GM12878 (cell line): Measurements from ENCODE around the gene AOPEP. TPM values are rescaled to one million over a fixed set of nuclear protein-coding genes. Genes with fewer than 3 reads are reported as not detected.

Experiments used
- ATAC-seq: fragments of 200-7000 bp; cut with Tn5 transposase; 3 replicates; pipeline ENCODE4 v1.9.1; 2020; ENCODE audit warnings: mild to moderate bottlenecking, moderate library complexity
- BruUV-seq: library from RNA; stranded (reverse); fragments of 400-500 nt; replicated peaks from 2 replicates; lab custom pipeline; 2021; lab: Mats Ljungman, UMichigan
- CTCF ChIA-PET: fragments of 300-600 bp; sonication (Branson Sonifier 250); formaldehyde crosslinking; extraction: SDS; loops from one replicate; lab custom pipeline; 2021; ENCODE audit warnings: inconsistent platforms; lab: Yijun Ruan, JAX
- POLR2A ChIA-PET: fragments of 350-600 bp; formaldehyde crosslinking; extraction: SDS; loops from one replicate; lab custom pipeline; 2021; ENCODE audit warnings: inconsistent platforms; lab: Charles Lee
- RAD21 ChIA-PET: fragments of 300-600 bp; sonication (Branson Sonifier 250); formaldehyde crosslinking; loops from one replicate; lab custom pipeline; 2023; ENCODE audit warnings: antibody characterized with exemption; ENCODE audit not compliant: unreplicated experiment; lab: Charles Lee
- SMC1A ChIA-PET: fragments of 300-600 bp; sonication (Branson Sonifier 250); formaldehyde crosslinking; loops from one replicate; lab custom pipeline; 2023; ENCODE audit not compliant: unreplicated experiment, uncharacterized antibody; lab: Charles Lee
- DNase-seq: peaks from one replicate; pipeline ENCODE4 v3.0.0-alpha.2; 2011; ENCODE audit warnings: low read depth, low spot score
- FAIRE-seq: peaks from 3 replicates; lab custom pipeline; 2011; peaks lifted over from hg19 to GRCh38; lab: Jason Lieb, UNC
- H2AFZ ChIP-seq: 2 replicates; pipeline ENCODE4 v1.6.0; 2011; ENCODE audit warnings: low read depth, low read length, control low read depth; ENCODE audit not compliant: control insufficient read depth
- H3K27ac ChIP-seq: 2 replicates; pipeline ENCODE4 v1.5.1; 2011; ENCODE audit warnings: control low read depth; ENCODE audit not compliant: control insufficient read depth, insufficient read depth
- H3K27me3 ChIP-seq, 2 experiments: replicated peaks in 1 of 2; 2 replicates each; pipeline versions ENCODE4 v1.6.0 to v1.6.1; 2011; ENCODE audit warnings: low read length in 1 of 2; ENCODE audit not compliant: control insufficient read depth in 2 of 2, insufficient read depth in 2 of 2
- H3K36me3 ChIP-seq, 2 experiments: 2 replicates each; pipeline ENCODE4 v1.5.1; 2011; ENCODE audit warnings: low read length in 1 of 2; ENCODE audit not compliant: control insufficient read depth in 2 of 2, insufficient read depth in 2 of 2
- H3K4me1 ChIP-seq: 2 replicates; pipeline ENCODE4 v1.6.1; 2011; ENCODE audit warnings: mild to moderate bottlenecking, low read length, moderate library complexity, mixed read lengths; ENCODE audit not compliant: control insufficient read depth, insufficient read depth
- H3K4me2 ChIP-seq: 2 replicates; pipeline ENCODE4 v1.6.0; 2011; ENCODE audit warnings: control low read depth; ENCODE audit not compliant: control insufficient read depth, insufficient read depth
- H3K4me3 ChIP-seq: fragments of 200-600 bp; sonication (generic); 2 replicates; pipeline ENCODE4 v1.5.1; 2016
- H3K79me2 ChIP-seq: 2 replicates; pipeline ENCODE4 v1.6.0; 2011; ENCODE audit warnings: low read length; ENCODE audit not compliant: control insufficient read depth, insufficient read depth
- H3K9ac ChIP-seq: 2 replicates; pipeline ENCODE4 v1.8.0; 2011; ENCODE audit warnings: low read length, control low read depth, mixed read lengths; ENCODE audit not compliant: control insufficient read depth, insufficient read depth
- H3K9me3 ChIP-seq: replicated peaks from 3 replicates; pipeline ENCODE4 v1.5.1; 2011; ENCODE audit warnings: mild to moderate bottlenecking, low read length; ENCODE audit not compliant: control insufficient read depth, insufficient read depth
- H4K20me1 ChIP-seq: 2 replicates; pipeline ENCODE4 v1.6.0; 2011; ENCODE audit not compliant: control insufficient read depth, insufficient read depth
- CHD1 ChIP-seq: IDR thresholded peaks from 2 replicates; pipeline ENCODE4 v1.6.1; 2012; ENCODE audit warnings: low read depth, low read length, improper control_type of control experiment
- FOS ChIP-seq: IDR thresholded peaks from 3 replicates; pipeline ENCODE4 v1.6.1; 2011; ENCODE audit warnings: borderline replicate concordance; ENCODE audit not compliant: insufficient read length; ENCODE audit errors: extremely low read depth
- IKZF2 ChIP-seq, 2 experiments: fragments of 450-650 bp; IDR thresholded peaks; 2 replicates each; pipeline ENCODE4 v1.6.1; 2017; ENCODE audit warnings: mild to moderate bottlenecking in 2 of 2, moderate library complexity in 2 of 2
- PBX3 ChIP-seq: IDR thresholded peaks from 2 replicates; pipeline ENCODE4 v1.6.1; 2011; ENCODE audit warnings: mild to moderate bottlenecking, low read depth, low read length, moderate library complexity; ENCODE audit not compliant: insufficient replicate concordance
- REST ChIP-seq: IDR thresholded peaks from 2 replicates; pipeline ENCODE4 v1.6.1; 2012; ENCODE audit warnings: mild to moderate bottlenecking, low read depth, low read length
- SRF ChIP-seq, 2 experiments: IDR thresholded peaks; 2 replicates each; pipeline ENCODE4 v1.6.1; 2011; ENCODE audit warnings: low read depth in 2 of 2, low read length in 2 of 2, mild to moderate bottlenecking in 1 of 2, moderate library complexity in 1 of 2
- SUPT20H ChIP-seq: IDR thresholded peaks from 2 replicates; pipeline ENCODE4 v1.6.1; 2011; ENCODE audit warnings: low read depth, mild to moderate bottlenecking, low read length, moderate library complexity, borderline replicate concordance; ENCODE audit not compliant: control insufficient read depth
- ZBTB40 ChIP-seq: fragments of 450-650 bp; IDR thresholded peaks from 2 replicates; pipeline ENCODE4 v1.6.1; 2016; ENCODE audit warnings: mild to moderate bottlenecking, moderate library complexity, borderline replicate concordance
- WGBS: methylation state at CpG from one replicate; pipeline ENCODE4 v1.1.6; 2016; ENCODE audit warnings: low lambda C conversion rate; ENCODE audit not compliant: insufficient replicate concordance, insufficient coverage; ENCODE audit errors: missing lambda C conversion rate; 5-methylcytosine and 5-hydroxymethylcytosine counted together
- in situ Hi-C: fragments of 300-500 bp; cut with MboI; formaldehyde crosslinking; loops from 9 replicates; pipeline ENCODE4 v1.14.3; 2018; ENCODE audit warnings: mixed read lengths
- intact Hi-C: fragments of 100-400 bp; cut with micrococcal nuclease; formaldehyde crosslinking; loops from one replicate; pipeline ENCODE4 v1.14.2; 2022; ENCODE audit not compliant: unreplicated experiment
- polyA plus RNA-seq, 11 experiments: library from polyadenylated mRNA; depleted of rRNA in 4 of 11; unstranded in 6 of 11; stranded (reverse) in 5 of 11; fragments of >200 nt; fragmentation: Nextera tagmentation in 4 of 11; fragmentation: Illumina TruSeq in 1 of 11; extraction: Ambion mirVana in 4 of 11; extraction: Trizol in 1 of 11; gene quantifications; 1 replicate in 1 of 11; 2 replicates in 10 of 11; pipeline versions ENCODE4 v1.2.1 to v1.2.3, GENCODE V29; 2011 to 2016; ENCODE audit warnings: inconsistent platforms in 2 of 11, missing spikeins in 2 of 11, low read depth in 1 of 11
- total RNA-seq, 4 experiments: library from RNA; depleted of rRNA in 3 of 4; stranded (reverse); fragments of >200 nt in 3 of 4; fragmentation: Illumina TruSeq in 1 of 4; extraction: Trizol in 1 of 4; gene quantifications; 2 replicates each; pipeline versions ENCODE4 v1.2.1 to v1.2.3, GENCODE V29; 2013 to 2021

AOPEP gene
- total and polyA plus RNA-seq, 10 of the 15 experiments (the other 5 are each of a cell fraction or from before 2014, with no cell fraction given), result 2.3 to 16.9 (median 10.1) TPM

GRCh38 chr9:94746541-94747370 lies 20.3 kb downstream of the AOPEP start:
- Histone ChIP-seq H3K9ac (no peak overlapping the region), H3K27ac (no peak overlapping the region), H2AFZ (no peak overlapping the region), H4K20me1 (no peaks in the 10 kb centered on the region), H3K4me2 (no peak overlapping the region), H3K4me3 (no peak overlapping the region), H3K27me3 (no peaks in the 10 kb centered on the region), H3K9me3 (peaks cover 10% of the 10 kb centered on the region; the same call in 2 of the 3 replicates)
- FAIRE-seq, result no peak
- ChIA-PET SMC1A (no interaction called here), POLR2A (no interaction called here), RAD21 (no interaction called here), CTCF (interaction anchor here (1.4 kb wide), 1 partner anchor 13 kb away, joined by 3 read pairs; no protein-coding TSS in a partner anchor)
- intact Hi-C loops (no loop called here), in situ Hi-C loops (no loop called here)
- BruUV-seq, result no TSS peak
- ATAC-seq, result no peak
- 99% methylated on average over 4 of the region's 4 CpGs for WGBS
- no peak for DNase-seq
- no peak for TF ChIP-seq IKZF2 (IDR thresholded peaks at IDR 0.05)
- TF ChIP-seq PBX3, result no peak
- TF ChIP-seq FOS, result no peak
- no peak for TF ChIP-seq ZBTB40
- no peak for TF ChIP-seq SRF (IDR thresholded peaks at IDR 0.05; ENCODE audit: low read depth in 2 of 2, low read length in 2 of 2)
- TF ChIP-seq SUPT20H, result no peak
- TF ChIP-seq CHD1, result no peak
- TF ChIP-seq REST, result no peak
- TF ChIP-seq, all 136 proteins: peak for 0
- Histone ChIP-seq H3K4me1 (no peaks in the 10 kb centered on the region), H3K36me3 (peaks cover 0 to 4% of the 10 kb centered on the region in 2 experiments; a peak in 1 of 4 replicates), H3K79me2 (no peaks in the 10 kb centered on the region)
